Nephron (organoid): ENCODE data around the gene CELA2A.
A peak's percentile ranks its signal among the peaks of the same experiment; 100 is the strongest.

Experiments used
- H3K27ac Mint-ChIP-seq, 3 experiments: 2 replicates each; pipeline ENCODE4 v1.8.0; 2020; ENCODE audit warnings: mixed read lengths in 3 of 3, mild to moderate bottlenecking in 2 of 3, moderate library complexity in 1 of 3
- H3K27me3 Mint-ChIP-seq: 2 replicates; pipeline ENCODE4 v1.8.0; 2021; ENCODE audit warnings: low read depth, mild to moderate bottlenecking, moderate library complexity, mixed read lengths
- H3K36me3 Mint-ChIP-seq: 2 replicates; pipeline ENCODE4 v1.8.0; 2020; ENCODE audit warnings: low read depth, mixed read lengths
- H3K4me1 Mint-ChIP-seq: 2 replicates; pipeline ENCODE4 v1.8.0; 2020; ENCODE audit warnings: mixed read lengths
- H3K4me3 Mint-ChIP-seq, 3 experiments: 2 replicates each; pipeline ENCODE4 v1.8.0; 2020; ENCODE audit warnings: mild to moderate bottlenecking in 3 of 3, mixed read lengths in 3 of 3, moderate library complexity in 2 of 3
- H3K9me3 Mint-ChIP-seq: 2 replicates; pipeline ENCODE4 v1.8.0; 2020; ENCODE audit warnings: mixed read lengths
- TF ChIP-seq, protein P1 (sequence below), 3 experiments: fragments of 200-600 bp; sonication (generic); IDR thresholded peaks; one replicate each; pipeline ENCODE4 v1.5.0; 2021; ENCODE audit warnings: antibody characterized with exemption in 3 of 3; ENCODE audit not compliant: unreplicated experiment in 3 of 3

CELA2A gene

GRCh38 chr1:15423355-15424077 is 33.0 kb upstream of the CELA2A start:
- H3K36me3 Mint-ChIP-seq: peaks cover 3% of the 10 kb centered on the region
- H3K27ac Mint-ChIP-seq: peak overlapping the region in 1 of 3 experiments; percentile 16
- no peaks in the 10 kb centered on the region for H3K9me3 Mint-ChIP-seq
- peak overlapping the region in 1 of 3 experiments; percentile 37 for H3K4me3 Mint-ChIP-seq
- peaks cover 61% of the 10 kb centered on the region for H3K4me1 Mint-ChIP-seq
- TF ChIP-seq, protein P1, sequence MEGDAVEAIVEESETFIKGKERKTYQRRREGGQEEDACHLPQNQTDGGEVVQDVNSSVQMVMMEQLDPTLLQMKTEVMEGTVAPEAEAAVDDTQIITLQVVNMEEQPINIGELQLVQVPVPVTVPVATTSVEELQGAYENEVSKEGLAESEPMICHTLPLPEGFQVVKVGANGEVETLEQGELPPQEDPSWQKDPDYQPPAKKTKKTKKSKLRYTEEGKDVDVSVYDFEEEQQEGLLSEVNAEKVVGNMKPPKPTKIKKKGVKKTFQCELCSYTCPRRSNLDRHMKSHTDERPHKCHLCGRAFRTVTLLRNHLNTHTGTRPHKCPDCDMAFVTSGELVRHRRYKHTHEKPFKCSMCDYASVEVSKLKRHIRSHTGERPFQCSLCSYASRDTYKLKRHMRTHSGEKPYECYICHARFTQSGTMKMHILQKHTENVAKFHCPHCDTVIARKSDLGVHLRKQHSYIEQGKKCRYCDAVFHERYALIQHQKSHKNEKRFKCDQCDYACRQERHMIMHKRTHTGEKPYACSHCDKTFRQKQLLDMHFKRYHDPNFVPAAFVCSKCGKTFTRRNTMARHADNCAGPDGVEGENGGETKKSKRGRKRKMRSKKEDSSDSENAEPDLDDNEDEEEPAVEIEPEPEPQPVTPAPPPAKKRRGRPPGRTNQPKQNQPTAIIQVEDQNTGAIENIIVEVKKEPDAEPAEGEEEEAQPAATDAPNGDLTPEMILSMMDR (IDR thresholded peaks at IDR 0.05; ENCODE audit: unreplicated experiment in 3 of 3): no peak
- H3K27me3 Mint-ChIP-seq: peaks cover 4% of the 10 kb centered on the region

DNA sequence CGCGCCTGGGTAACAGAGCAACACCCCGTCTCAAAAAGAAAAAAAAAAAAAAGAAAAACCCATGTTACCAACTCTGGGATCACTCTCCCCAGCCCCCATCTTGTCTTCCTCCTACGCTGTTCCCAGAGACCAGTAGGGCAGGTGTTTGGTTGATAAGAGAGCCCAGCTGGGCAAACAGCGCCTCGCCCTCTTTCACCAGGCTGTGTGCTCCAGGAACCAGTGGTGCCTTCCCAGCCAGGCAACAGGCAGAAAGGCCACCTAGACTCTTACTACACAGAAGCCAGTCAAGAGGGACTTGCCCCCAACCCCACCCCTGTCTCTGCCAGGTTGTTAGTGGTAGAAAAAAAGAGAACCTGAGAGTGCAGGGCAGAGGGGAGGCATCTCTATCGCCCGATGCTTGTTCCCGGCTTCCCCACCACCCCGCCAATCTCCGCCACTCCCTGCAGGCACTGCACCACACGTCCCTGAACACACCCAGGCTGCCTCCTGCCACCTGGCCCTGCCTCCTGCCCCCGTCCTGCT is 32.3 kb upstream of the CELA2A start:
- TF ChIP-seq, protein P1 (IDR thresholded peaks at IDR 0.05; ENCODE audit: unreplicated experiment in 3 of 3): no peak
- Mint-ChIP-seq H3K4me3 (no peak overlapping the region), H3K36me3 (peaks cover 3% of the 10 kb centered on the region), H3K27me3 (peaks cover 5% of the 10 kb centered on the region), H3K4me1 (peaks cover 57% of the 10 kb centered on the region), H3K9me3 (no peaks in the 10 kb centered on the region), H3K27ac (peak overlapping the region in 1 of 3 experiments; percentile 16)

GRCh38 chr1:15424981-15425380 is 31.6 kb upstream of the CELA2A start:
- TF ChIP-seq, protein P1 (IDR thresholded peaks at IDR 0.05; ENCODE audit: unreplicated experiment in 3 of 3): no peak
- Mint-ChIP-seq H3K9me3 (no peaks in the 10 kb centered on the region), H3K36me3 (peaks cover 3% of the 10 kb centered on the region), H3K27ac (peak overlapping the region in 1 of 3 experiments; percentile 42), H3K4me3 (no peak overlapping the region), H3K27me3 (peaks cover 5% of the 10 kb centered on the region), H3K4me1 (peaks cover 53% of the 10 kb centered on the region)

DNA sequence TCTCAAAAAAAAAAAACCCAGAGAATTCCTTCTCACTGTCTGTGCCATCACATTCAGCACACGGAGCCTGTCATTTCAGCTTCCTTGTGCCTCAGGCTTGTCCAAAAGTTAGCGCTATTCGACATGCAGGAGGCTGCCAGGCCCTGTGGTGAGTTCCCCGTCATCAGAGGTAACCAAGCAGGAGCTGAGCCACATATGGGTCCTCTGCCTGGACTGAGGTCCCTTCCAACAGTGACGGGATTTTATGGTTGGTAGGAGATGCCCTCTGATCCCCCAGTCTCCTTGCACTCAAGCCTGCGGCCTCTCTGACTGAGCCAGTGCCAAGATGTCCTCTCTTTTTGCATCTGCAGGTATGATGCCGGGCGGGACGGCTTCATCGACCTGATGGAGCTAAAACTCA is 31.0 kb upstream of the CELA2A start:
- Mint-ChIP-seq H3K27me3 (peaks cover 5% of the 10 kb centered on the region), H3K4me1 (peaks cover 50% of the 10 kb centered on the region), H3K36me3 (peaks cover 3% of the 10 kb centered on the region), H3K27ac (peak overlapping the region in 1 of 3 experiments; percentile 72), H3K4me3 (no peak overlapping the region), H3K9me3 (no peaks in the 10 kb centered on the region)
- TF ChIP-seq, protein P1 (IDR thresholded peaks at IDR 0.05; ENCODE audit: unreplicated experiment in 3 of 3): no peak

- Mint-ChIP-seq H3K4me1 (peaks cover 47% of the 10 kb centered on the region), H3K27me3 (peaks cover 5% of the 10 kb centered on the region), H3K27ac (peak overlapping the region; percentile 12 to 72 (median 62)), H3K9me3 (no peaks in the 10 kb centered on the region), H3K4me3 (peak overlapping the region in 1 of 3 experiments; percentile 40), H3K36me3 (peaks cover 2% of the 10 kb centered on the region)
- TF ChIP-seq, protein P1 (IDR thresholded peaks at IDR 0.05; ENCODE audit: unreplicated experiment in 3 of 3): no peak
These were observed 30.6 kb upstream of the CELA2A start for GRCh38 chr1:15425958-15426357.
